Activated CD4-positive, alpha-beta T cell treated with anti-CD3 and anti-CD28 coated beads for 24 hours (primary cell): Measurements from ENCODE around the gene GRIN2A.

Experiments used
- DNase-seq, 2 donors: peaks; one replicate each; pipeline ENCODE4 v3.0.0-alpha.2; 2020; ENCODE audit warnings: low read depth in 2 of 2

The GRIN2A gene

DNA sequence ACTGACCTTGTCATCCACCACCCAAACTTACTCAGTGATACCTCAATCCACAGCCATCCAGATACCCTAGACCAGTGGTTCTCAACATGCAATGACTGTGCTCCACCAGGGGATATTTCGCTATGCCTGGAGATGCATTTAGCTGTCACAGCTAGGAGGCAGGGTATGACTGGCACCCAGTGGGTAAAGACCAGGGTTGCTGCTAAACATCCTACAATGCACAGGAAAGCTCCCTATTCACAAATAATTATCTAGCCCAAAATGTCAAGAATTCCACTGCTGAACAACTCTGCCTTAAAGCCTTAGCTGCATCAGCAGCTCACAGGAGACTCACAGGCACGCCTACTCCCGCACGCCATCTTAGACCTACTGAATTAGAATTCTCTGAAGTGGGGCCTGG is 212.6 kb downstream of the GRIN2A start:
- DNase-seq: no peak

DNA sequence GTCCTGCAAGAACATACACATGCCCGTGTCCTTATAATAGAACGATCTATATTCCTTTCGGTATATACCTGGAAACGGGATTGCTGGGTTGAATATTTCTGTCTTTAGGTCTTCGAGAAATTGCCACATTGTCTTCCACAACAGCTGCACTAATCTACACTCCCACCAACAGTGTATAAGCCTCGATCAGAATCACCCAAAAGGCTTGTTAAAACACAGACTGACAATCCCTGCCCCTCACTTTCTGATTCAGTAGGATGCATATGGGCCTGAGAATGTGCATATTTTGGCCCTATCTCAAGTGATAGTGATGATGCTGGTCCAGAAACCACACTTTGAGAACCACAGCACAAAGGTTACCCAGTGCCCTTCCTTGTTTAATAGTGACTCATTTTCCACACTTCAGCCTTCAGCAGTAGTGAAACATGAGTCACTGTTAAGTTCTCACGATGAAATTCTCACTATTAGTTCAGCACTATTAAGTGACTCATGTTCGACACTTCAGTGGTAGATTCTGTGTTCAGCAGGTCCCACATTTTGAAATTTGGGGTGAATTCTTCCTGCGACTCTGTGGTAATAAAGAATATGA is 215.6 kb downstream of the GRIN2A start:
- DNase-seq: no peak

DNA sequence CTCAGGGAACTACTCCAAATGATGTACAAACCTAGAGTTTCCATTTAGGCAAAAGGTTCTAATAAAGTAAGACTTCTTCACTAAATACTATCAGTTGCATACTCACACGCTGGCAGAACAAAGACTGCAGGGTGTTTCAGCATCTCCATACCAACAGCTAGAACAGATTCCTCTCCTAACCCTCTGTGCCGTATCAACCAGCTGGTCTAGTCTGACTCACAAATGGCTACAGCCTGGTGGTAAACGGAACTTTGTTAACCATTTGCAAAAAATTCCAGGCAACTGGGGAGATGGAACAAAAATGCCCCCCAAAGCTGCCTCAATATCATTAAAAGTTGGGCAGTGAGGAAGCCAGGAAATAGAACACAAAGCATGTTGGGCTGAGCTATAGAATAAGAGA is 217.1 kb downstream of the GRIN2A start:
- no peak for DNase-seq

DNA sequence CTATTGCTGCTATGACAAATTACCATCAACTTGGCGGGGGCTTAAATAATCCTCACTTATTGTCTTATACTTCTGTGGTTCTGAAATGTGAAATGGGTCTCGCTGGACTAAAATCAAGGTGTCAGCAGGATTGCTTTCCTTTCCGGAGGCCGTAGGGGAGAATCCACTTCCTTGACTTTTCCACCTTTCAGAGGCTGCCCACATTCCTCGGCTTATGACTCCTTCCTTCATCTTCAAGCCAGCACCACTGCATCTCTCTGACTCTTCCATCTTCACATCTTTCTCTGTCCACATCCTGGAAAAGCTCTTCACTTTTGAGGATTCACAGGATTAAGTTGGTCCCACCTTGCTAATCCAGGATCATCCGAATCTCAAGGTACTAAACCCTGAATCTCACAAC is 217.8 kb downstream of the GRIN2A start:
- DNase-seq: no peak

DNA sequence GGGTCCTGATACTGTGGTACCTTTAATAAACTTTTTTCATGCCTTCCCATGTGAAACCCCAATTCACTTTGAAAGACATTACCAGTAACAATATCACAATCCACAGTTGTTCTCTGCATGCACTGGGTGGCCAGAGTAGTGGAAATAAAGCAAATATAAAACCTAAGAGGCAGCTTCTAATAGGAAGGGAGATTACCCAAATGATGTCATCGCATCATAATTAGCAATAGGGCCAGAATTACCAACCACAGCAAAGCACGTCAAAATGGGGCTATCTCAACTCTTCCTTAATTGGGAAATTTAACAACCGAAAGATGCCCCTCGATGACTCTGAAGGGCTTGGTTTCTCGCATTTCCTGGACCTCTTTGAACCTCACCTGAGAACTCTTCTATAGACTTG is 224.8 kb downstream of the GRIN2A start:
- no peak for DNase-seq

DNA sequence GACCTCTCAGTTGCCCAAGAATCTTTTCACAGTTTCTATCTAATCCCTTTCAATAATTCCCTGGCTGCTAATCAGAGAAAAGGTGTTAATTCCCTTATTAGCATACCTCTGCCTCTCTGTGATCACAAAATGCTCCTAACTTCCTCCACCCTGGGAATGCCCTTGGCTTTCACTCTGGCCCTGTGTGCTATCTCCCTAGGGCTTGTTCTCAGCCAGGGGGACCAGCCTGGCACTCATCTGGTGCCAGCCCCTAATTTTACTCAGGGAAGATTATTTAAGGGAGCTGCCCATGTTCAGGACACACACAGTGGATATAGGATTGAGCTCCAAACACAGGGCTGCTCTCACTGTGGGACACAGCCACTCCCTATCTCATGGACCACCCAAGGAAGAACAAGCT is 225.2 kb downstream of the GRIN2A start:
- DNase-seq: no peak

DNA sequence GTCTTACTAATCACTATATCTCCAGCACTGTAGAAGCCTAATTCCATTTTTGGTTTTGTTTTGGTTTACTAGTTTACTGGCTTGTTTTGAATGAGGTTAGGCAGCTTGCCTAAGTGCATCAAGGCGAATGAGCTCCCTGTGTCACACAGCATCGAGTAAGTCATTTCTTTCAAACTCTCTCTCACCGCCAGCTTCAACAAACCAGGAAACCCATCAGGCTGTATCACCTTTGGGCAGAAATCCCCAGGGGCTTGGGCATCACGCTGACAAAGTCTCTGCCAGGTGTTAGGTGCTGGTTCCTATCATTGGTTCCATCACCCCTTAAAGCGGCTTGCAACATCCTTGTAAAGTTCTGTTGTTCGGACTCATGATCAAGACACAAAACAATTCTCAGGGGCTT is 226.6 kb downstream of the GRIN2A start:
- DNase-seq: no peak

DNA sequence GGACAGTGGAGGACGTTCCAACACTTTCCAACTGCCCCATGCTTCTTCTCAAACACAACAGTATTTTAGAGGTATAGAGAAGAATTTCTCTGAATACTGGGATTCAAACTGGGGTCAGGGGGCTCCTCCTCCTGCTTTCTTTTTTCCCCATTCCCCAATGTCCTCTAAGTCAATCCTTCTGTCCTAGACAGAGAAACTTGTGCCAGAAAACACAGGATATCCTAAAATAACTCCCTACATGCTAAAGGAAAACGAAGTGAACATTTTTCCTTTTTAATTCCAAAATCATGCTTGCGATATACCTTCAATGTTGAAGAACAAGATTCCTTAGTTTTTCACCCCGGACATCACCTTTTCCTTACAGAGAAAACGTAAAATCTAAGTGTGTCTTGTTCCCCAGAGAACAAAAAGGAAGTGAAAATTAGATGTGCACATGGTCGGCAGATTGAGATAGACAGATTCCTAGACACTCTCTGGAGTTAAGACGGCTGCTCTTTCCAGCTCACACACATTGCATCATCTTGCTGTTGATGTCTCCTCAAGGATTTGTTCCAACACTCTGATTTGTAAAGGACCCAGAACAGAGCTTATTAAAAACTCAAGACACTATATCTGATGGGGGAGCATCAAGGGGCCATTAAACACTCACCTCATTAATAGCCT is 228.2 kb downstream of the GRIN2A start:
- no peak for DNase-seq

DNA sequence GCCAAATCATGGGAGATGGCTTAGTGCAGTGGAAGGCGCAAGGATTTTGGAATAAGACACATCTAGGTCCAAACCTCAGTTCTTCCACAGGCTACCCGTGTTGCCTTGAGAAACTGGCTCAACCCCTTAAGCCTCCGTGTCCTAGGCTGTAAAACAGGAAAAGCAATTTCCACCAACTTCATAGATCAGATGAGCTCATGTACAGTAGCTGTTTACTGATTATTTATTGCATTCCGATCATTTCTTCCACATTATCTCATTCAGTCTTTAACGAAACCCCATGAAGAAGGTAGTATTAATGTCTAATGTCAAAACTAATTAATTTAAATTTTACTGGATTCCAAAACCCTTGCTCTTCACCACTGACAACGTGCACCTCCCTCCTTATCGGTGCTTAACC is 231.6 kb downstream of the GRIN2A start:
- DNase-seq: no peak

DNA sequence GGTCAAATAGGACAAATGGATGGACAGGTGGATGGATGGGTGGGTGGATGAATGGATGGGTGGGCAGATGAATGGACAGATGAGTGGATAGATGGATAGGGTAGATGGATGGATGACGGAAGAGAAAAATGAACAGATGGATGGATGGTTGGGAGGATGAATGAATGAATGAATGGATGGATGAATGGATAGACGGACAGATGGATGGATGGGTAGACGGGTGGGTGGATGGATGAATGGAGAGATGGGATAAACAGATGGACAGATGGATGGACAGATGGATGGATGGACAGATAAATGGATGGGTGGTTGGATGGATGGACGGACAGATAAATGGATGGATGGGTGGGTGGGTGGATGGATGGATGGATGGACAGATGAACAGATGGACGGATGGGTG is 232.8 kb downstream of the GRIN2A start:
- no peak for DNase-seq

DNA sequence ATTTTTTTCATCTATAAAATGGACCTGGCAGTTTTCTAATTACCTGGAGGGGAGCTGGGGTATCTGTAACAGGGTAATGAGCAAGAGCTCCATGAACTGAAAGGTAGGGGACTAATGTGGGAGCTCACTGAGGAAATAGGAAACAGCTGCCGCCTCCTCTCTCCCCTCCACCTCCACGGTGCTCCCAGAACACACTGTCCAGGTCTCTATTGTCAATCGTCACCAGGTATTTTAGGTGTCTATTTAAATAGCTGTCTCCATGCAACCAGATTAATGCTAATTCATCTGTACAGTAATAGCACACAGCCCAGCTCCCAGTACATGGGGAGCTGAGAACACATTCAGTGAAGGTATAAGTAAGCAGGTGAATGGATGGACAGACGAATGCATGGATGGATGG is 233.3 kb downstream of the GRIN2A start:
- DNase-seq: no peak

DNA sequence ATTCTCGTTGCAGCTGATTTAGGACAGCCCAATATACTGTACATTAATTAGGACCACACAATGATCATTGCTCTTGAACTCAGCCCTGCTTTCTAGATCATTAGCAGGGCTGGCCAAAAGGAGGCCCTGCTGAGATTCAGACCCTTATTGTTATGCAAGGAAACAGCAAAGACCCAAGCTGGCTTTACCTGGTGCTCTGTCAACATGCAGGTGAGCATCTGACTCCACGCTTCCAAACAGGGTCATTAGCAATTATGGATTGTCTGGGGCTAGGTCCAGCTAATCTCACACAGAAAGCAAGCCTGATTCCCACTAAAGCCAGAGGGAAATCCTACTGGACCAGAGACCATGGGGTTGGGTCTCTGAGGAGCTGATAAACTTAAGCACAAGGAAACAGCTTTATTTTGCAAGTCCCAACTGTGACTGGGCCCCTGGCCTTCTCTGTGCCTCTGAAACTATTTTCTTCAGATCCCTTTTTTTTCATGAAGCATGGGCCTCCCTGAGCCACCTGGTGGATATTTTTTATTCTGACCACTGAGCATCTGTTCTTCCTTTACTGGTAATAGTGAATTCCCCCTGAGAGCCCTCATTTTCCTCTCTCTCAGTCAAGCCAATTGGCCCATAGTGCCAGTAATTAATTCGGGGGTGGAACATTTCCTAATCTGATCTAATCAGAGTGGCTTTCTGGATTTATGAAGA is 236.1 kb downstream of the GRIN2A start:
- DNase-seq: no peak

DNA sequence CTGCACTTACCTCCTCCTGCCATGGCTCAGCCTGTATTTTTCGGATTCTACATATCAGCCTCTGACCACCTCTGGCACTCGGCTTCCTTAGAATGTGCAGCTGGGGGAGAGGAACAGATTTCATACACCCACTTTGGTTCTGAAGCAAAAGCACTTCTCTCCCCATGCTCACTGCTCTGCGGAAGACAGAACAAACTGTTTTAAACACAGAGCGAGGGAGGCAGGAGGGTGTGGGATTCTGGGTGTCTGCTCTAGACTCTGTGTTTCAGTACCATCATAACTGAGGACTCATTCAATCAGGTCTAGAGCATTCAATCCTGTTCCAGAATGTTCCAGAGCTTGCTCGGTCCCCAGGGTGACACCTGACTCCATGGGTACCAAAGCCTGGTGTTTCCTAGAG is 239.1 kb downstream of the GRIN2A start:
- no peak for DNase-seq

DNA sequence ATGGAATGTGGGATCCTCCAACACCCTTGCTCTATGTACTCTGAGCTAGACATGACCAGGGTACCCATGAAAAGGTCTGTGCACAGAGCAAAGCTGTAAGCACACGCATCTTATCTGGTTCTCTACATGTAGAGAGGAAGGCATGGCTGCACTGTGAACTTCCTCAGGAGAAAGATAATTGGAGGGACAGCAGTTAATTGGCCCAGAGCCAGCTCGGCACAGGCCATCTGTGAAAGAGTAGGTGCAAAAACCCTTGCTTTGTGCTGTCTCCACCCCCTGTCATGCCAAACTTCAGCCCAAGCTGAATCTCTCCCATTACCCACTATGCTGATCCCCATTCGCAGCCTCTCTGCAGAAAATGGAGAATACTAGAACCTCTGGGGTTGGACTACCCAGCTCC is 241.0 kb downstream of the GRIN2A start:
- DNase-seq: no peak

DNA sequence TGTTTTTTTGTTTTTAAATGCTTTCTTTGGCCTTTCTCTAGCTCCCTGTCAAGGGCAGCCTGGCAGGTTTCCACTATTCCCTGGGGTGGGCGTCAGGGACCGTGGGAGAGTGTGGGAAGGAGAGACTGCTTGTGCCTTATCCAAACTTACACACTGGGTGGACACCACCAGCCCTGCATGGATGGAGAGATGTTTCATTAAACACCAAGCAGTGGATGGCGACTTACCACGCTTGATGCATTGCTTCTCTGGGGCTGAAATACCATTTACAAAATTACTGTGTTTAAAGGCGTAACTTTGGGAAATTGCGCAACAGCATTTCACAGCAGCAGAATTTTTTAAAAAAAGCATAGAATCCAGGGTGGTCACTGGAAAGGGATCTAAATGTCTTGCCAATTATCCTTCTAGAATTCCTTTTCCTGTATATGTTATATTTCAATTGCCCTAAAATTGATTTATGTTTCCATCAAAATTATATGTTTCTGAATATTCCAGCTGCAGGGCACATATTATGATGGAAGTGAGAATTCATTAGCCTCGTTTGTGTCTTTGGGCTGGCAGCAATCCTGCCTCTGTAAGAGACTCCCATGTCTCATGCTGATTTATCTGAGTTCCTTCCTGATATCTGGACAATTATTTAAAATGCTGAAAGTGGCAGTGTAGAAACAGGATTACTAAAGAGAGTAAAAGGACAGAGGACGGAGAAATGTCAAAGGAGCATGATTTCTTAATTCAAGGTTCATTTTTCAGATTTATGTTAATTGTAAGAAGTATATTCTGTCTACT is 247.3 kb downstream of the GRIN2A start:
- no peak for DNase-seq

DNA sequence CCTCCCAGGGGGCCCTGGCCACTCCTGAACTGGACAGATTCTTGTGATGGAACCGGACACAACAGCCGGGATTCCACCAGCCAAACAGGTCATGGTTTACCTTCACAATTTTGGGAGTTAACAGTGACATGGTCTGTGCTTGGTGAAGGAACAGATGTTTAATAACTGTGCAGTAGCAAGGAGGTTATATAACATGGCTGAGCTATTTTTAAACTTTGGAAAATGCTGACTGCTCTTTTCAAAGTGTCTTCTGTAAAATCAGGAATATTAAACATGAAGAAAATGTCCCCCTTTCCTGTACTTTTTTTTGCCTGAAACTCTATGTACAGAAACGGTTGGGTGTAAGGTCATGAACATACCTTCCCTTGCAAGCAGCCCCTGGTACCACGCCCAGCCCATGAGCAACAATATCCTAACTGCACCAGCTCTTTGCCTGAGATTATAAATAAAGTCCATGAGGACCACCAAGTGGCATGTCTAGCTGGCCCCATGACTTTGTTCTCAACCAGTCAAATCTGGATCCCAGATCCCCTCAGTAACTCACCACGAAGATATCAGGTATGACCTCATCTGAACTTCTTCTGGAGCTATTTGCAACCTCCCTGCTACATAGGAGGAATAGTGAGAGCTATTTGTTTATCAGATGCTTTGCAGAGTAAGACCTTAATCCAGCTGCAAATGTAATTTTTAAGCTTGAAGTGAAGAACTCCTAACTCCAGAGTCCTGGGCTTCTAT is 249.1 kb downstream of the GRIN2A start:
- no peak for DNase-seq

DNA sequence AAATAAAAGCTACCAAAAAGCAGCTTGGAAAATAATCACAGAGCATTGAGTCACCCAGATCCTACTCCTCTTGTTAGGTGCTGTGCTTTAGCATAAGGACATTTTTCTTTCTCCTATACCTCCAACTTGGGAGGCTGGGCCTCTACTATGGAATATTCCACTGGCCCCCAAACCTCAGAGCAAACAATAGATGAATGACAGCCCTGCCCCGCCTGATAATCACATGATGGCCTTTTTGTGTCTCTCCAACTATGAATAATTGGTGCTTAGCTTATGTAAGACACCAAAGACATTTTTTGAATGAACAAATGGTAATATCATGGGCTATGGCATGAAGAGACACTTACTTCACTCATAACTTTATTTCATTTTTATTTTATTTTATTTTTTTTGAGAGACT is 250.2 kb downstream of the GRIN2A start:
- DNase-seq: no peak

DNA sequence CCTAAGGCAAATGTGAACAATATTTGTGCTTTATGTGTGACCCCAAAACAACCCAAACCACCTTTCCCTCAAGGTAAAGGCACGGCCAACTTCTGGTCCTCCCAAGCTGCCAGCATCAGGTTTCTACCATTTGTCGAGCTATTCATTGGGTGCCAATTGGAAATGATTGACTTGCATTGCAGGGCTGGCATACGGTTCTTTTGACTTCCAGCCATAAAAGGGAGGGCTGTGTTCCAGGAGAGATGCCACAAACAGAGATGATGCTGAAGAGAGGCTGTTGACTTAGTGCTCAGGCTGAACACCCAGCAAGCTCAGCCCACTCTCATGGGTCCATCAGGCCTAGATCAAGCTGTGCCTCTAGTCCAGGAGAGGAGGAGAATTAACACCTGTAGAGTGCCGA is 252.4 kb downstream of the GRIN2A start:
- no peak for DNase-seq

DNA sequence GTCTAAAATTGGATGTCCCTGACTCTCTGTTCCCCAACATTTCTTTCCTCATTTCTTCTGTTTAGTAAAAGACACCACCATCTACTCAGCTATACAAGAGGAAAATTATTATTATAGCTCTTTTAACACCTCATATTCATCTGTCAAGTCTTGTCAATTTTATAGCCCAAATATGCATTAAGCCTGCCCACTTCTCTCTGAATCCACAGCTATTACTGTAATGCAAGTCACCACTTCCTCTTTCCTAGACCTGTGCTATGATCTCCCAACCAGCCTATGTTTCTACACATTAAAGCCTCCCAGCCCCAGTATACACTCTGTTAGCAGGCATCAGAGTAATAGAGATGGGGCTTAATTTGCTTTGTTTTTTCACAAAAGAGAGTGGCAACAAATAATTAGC is 252.9 kb downstream of the GRIN2A start:
- DNase-seq: no peak

DNA sequence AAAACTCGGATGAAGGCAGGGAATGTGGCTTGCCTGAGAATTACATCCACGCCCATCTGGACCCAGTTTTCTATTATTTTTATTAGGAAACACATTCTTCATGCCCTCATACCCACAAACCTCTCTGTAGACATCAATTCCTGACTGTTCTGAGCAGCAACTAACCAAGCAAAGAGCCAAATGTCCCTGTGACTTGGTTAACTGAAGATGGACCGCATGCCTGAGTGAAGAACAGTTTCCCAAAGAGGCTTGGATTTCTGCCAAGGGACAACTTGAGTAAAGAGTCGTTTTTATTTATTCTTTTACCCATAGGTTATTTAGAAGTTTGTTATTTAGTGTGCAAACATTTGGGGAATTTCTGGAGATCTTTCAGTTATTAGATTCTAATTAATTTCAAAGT is 259.8 kb downstream of the GRIN2A start:
- DNase-seq: no peak

DNA sequence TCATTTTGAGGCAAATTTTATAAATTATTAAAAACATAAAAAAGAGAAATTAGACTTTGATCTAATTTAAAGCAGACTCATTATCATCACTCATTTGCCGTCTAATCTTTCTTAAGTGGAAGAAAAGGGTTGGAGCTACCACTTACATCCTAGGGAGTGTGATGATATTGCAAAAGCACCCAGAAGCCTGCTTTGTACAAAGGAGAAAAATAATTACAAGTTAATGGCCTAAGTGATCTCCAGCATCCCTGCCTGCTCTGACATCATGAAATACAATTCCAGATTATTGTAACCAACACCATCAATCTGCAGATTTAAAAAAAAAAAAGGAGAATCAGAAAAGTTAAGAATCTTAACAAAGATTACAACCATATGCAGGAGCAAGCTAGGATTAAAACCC is 260.2 kb downstream of the GRIN2A start:
- DNase-seq: no peak

DNA sequence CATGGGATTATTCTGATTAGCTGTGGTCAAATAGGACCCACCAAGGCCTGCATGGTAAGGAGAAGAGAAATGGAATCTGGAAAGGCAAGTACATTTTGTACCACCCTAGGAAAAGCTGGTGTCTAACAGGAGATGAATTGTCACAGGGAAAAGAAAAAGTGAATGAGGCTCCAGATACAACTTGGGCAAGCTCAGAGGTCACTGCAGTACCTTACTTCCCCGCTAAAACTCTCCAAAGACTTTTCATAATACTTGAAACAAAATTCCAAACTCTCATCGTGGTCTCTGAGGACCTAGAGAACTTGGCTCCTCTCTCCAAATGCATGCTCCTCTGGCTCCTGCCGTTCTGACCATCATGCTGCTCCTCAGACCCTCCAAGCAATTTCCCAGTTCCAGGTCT is 262.8 kb downstream of the GRIN2A start:
- no peak for DNase-seq
